Measurements from ENCODE around the gene WIPF2.

DNA sequence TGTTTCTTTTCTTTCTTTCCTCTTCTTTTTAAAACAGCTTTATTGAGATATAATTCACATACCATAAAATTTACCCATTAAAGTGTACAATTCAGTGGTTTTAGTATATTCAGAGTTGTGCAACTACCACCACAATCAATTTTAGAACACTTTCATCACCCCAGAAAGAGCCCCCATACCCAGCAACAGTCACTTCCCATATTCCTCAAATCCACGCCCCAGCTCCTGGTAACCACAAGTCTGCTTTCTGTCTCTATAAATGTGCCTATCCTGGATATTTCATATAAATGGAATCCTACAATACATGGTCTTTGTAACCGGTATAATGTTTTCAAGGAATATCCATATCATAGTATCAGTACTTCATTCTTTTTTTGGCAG is 109.3 kb downstream of the WIPF2 start:
- TF ChIP-seq CTCF (IDR thresholded peaks at IDR 0.05; ENCODE audit: poor library complexity) (no peak), EZH2 (IDR thresholded peaks at IDR 0.05; ENCODE audit: borderline replicate concordance) (no peak)

All from hepatocyte (in vitro differentiated cells).